T-cell (primary cell): ENCODE results near the gene GABRR3. TPM values are rescaled to one million over a fixed set of nuclear protein-coding genes. Genes with fewer than 3 reads are reported as not detected.

Source experiments
- ATAC-seq, 4 experiments: fragments of 200-7000 bp in 3 of 4; fragments of 150-1000 bp in 1 of 4; cut with Tn5 transposase; replicated peaks in 1 of 4; 1 replicate in 3 of 4; 2 replicates in 1 of 4; pipeline ENCODE4 v1.10.0; 2021; ENCODE audit warnings: moderate library complexity in 3 of 4, mild to moderate bottlenecking in 2 of 4, moderate number of reproducible peaks in 1 of 4
- CTCF ChIA-PET, 2 donors: fragments of 300-600 bp; sonication (Branson Sonifier 250); formaldehyde crosslinking; loops; one replicate each; lab custom pipeline; 2022; ENCODE audit warnings: antibody characterized with exemption in 2 of 2; lab: Charles Lee
- POLR2A ChIA-PET, 2 donors: fragments of 300-600 bp; sonication (Branson Sonifier 250); formaldehyde crosslinking; loops; one replicate each; lab custom pipeline; 2022; ENCODE audit warnings: antibody characterized with exemption in 2 of 2; lab: Charles Lee
- DNase-seq, 35 experiments: peaks; one replicate each; pipeline versions ENCODE4 v3.0.0 to v3.0.0-alpha.2; 2013 to 2023
- H3K27ac ChIP-seq: one replicate; pipeline ENCODE4 v1.5.1; 2013; ENCODE audit warnings: low read length
- H3K27me3 ChIP-seq, 2 experiments: replicated peaks in 1 of 2; 1 replicate in 1 of 2; 2 replicates in 1 of 2; pipeline versions ENCODE4 v1.6.1 to v1.7.0; 2013; ENCODE audit warnings: low read length in 1 of 2, mixed read lengths in 1 of 2; ENCODE audit not compliant: control insufficient read depth in 2 of 2, insufficient read depth in 2 of 2; ENCODE audit errors: extremely low read depth in 1 of 2
- H3K36me3 ChIP-seq, 2 donors: 1 replicate in 1 of 2; 2 replicates in 1 of 2; pipeline versions ENCODE4 v1.6.1 to v1.7.0; 2013; ENCODE audit warnings: low read length in 1 of 2; ENCODE audit not compliant: control insufficient read depth in 2 of 2, insufficient read depth in 1 of 2; ENCODE audit errors: extremely low read depth in 1 of 2
- H3K4me1 ChIP-seq, 2 experiments: 1 replicate in 1 of 2; 2 replicates in 1 of 2; pipeline versions ENCODE4 v1.6.1 to v1.7.0; 2013; ENCODE audit warnings: low read length in 2 of 2, mixed read lengths in 1 of 2; ENCODE audit not compliant: insufficient read depth in 2 of 2, control insufficient read depth in 1 of 2; ENCODE audit errors: extremely low read depth in 1 of 2
- H3K4me3 ChIP-seq, 2 donors: 1 replicate in 1 of 2; 2 replicates in 1 of 2; pipeline versions ENCODE4 v1.5.1 to v1.7.0; 2013; ENCODE audit warnings: mild to moderate bottlenecking in 2 of 2, low read length in 1 of 2, moderate library complexity in 1 of 2; ENCODE audit not compliant: control insufficient read depth in 1 of 2; ENCODE audit errors: extremely low read depth in 1 of 2
- H3K9me3 ChIP-seq: 2 replicates; pipeline ENCODE4 v1.7.0; 2013
- H3K27ac Mint-ChIP-seq, 2 donors: one replicate each; pipeline ENCODE4 v1.8.0; 2020 to 2021; ENCODE audit warnings: mild to moderate bottlenecking in 2 of 2, mixed read lengths in 2 of 2
- H3K27me3 Mint-ChIP-seq, 2 donors: one replicate each; pipeline ENCODE4 v1.8.0; 2021 to 2022; ENCODE audit warnings: mixed read lengths in 2 of 2
- H3K36me3 Mint-ChIP-seq: one replicate; pipeline ENCODE4 v1.8.0; 2021; ENCODE audit warnings: mixed read lengths
- H3K4me1 Mint-ChIP-seq, 3 donors: one replicate each; pipeline ENCODE4 v1.8.0; 2020 to 2022; ENCODE audit warnings: mixed read lengths in 3 of 3, mild to moderate bottlenecking in 1 of 3
- H3K4me3 Mint-ChIP-seq, 3 donors: one replicate each; pipeline ENCODE4 v1.8.0; 2020 to 2022; ENCODE audit warnings: mild to moderate bottlenecking in 3 of 3, mixed read lengths in 3 of 3, moderate library complexity in 3 of 3
- H3K9me3 Mint-ChIP-seq, 3 donors: one replicate each; pipeline ENCODE4 v1.8.0; 2020 to 2022; ENCODE audit warnings: mixed read lengths in 3 of 3
- WGBS: methylation state at CpG from one replicate; pipeline ENCODE4 v1.1.5; 2013; ENCODE audit warnings: missing lambda C conversion rate; ENCODE audit not compliant: insufficient coverage; 5-methylcytosine and 5-hydroxymethylcytosine counted together
- total RNA-seq, 35 experiments: library from RNA in 6 of 35; stranded (reverse) in 6 of 35; fragments of 120-200 nt in 1 of 35; gene quantifications; one replicate each; pipeline versions ENCODE4 v1.2.1 to v1.2.4 and lab custom pipeline; 2013 to 2026

GABRR3 gene
- total RNA-seq, 5 donors from 2014 or later (not counting 1 experiment from before 2014, with no cell fraction given), result not detected

DNA sequence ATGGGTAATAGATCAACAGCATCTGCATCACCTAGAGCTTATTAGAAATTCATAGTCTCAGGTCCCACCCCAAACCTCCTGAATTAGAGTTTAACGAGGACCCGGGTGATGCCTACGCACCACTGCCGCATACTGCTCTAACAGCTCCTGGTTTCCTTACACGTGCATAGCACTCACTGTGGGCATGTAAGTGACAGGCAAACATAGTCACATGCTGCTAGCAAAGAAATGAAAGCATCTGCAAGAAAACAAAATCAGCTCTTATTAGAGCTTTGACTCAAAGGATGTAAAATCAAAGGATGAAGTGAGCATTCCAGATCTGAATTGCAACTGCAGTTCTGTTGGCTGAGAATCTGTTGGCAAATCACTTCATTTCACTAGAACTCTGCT, 43.8 kb downstream of the GABRR3 start:
- H3K27me3 ChIP-seq, result no peaks in the 10 kb centered on the region
- POLR2A ChIA-PET, result interaction anchor here in 1 of 2 donors (0.6 kb wide), 2 partner anchors 164 to 728 kb away, joined by 3 read pairs; no protein-coding TSS in a partner anchor
- H3K9me3 ChIP-seq, result no peaks in the 10 kb centered on the region
- H3K36me3 ChIP-seq, result no peaks in the 10 kb centered on the region
- Mint-ChIP-seq H3K27ac (peak overlapping the region; percentile 91 to 93), H3K36me3 (no peaks in the 10 kb centered on the region), H3K27me3 (no peaks in the 10 kb centered on the region), H3K4me3 (peak overlapping the region; percentile 52 to 76 (median 70)), H3K4me1 (peaks cover 14 to 28% (median 27%) of the 10 kb centered on the region in 3 donors), H3K9me3 (peaks cover 0 to 4% (median 0%) of the 10 kb centered on the region in 3 donors)
- 32% methylated on average over 5 of the region's 5 CpGs for WGBS
- peak overlapping the region in 1 of 2 donors; percentile 0 for H3K4me3 ChIP-seq
- DNase-seq (peak in 25 of 35 experiments; percentile 7 to 51 (median 17)), ATAC-seq (peak; percentile 89 to 99 (median 90))
- CTCF ChIA-PET, result interaction anchor here (0.8 to 1.1 kb wide), 2 partner anchors 20 to 210 kb away, joined by 3 to 5 read pairs; no protein-coding TSS in a partner anchor
- peaks cover 6 to 12% of the 10 kb centered on the region in 2 experiments for H3K4me1 ChIP-seq
- peak overlapping the region; percentile 34 for H3K27ac ChIP-seq

- CTCF ChIA-PET, result interaction anchor here (0.7 to 1.1 kb wide), 3 partner anchors 19 to 209 kb away, joined by 3 to 5 read pairs (median 3); no protein-coding TSS in a partner anchor
- Histone ChIP-seq H3K4me3 (peak overlapping the region in 1 of 2 donors; percentile 0), H3K27me3 (no peaks in the 10 kb centered on the region), H3K4me1 (peaks cover 6 to 12% of the 10 kb centered on the region in 2 experiments), H3K27ac (peak overlapping the region; percentile 34), H3K36me3 (no peaks in the 10 kb centered on the region), H3K9me3 (no peaks in the 10 kb centered on the region)
- Mint-ChIP-seq H3K27ac (peak overlapping the region; percentile 91 to 93), H3K4me3 (peak overlapping the region; percentile 52 to 76 (median 70)), H3K9me3 (peaks cover 0 to 4% (median 0%) of the 10 kb centered on the region in 3 donors), H3K4me1 (peaks cover 14 to 28% (median 27%) of the 10 kb centered on the region in 3 donors), H3K36me3 (no peaks in the 10 kb centered on the region), H3K27me3 (no peaks in the 10 kb centered on the region)
- POLR2A ChIA-PET, result interaction anchor here in 1 of 2 donors (0.6 kb wide), 2 partner anchors 163 to 728 kb away, joined by 3 read pairs; no protein-coding TSS in a partner anchor
- WGBS, result no CpG with 5 or more reads among the region's 2 CpGs
- DNase-seq, result peak in 1 of 35 experiments; percentile 23
- ATAC-seq, result peak in 2 of 4 experiments; percentile 7 to 21
Measured at GRCh38 chr3:97990624-97991292, 44.4 kb downstream of the GABRR3 start.

- CTCF ChIA-PET, result no interaction called here
- ATAC-seq, result no peak
- 100% methylated on average over 3 of the region's 3 CpGs for WGBS
Measured at GRCh38 chr3:97988784-97989568, 46.1 kb downstream of the GABRR3 start.

GRCh38 chr3:97987306-97987705, 47.8 kb downstream of the GABRR3 start:
- Histone ChIP-seq H3K9me3 (no peaks in the 10 kb centered on the region), H3K27ac (no peak overlapping the region), H3K4me3 (no peak overlapping the region), H3K27me3 (no peaks in the 10 kb centered on the region), H3K4me1 (peaks cover 6 to 12% of the 10 kb centered on the region in 2 experiments), H3K36me3 (no peaks in the 10 kb centered on the region)
- no peak overlapping the region for H3K4me3 Mint-ChIP-seq
- peaks cover 14 to 24% (median 23%) of the 10 kb centered on the region in 3 donors for H3K4me1 Mint-ChIP-seq
- peaks cover 0 to 4% (median 0%) of the 10 kb centered on the region in 3 donors for H3K9me3 Mint-ChIP-seq
- DNase-seq (no peak), ATAC-seq (no peak)
- CTCF ChIA-PET, result no interaction called here
- no peak overlapping the region for H3K27ac Mint-ChIP-seq
- H3K36me3 Mint-ChIP-seq, result no peaks in the 10 kb centered on the region
- POLR2A ChIA-PET, result no interaction called here
- no peaks in the 10 kb centered on the region for H3K27me3 Mint-ChIP-seq
- WGBS, result no CpG with 5 or more reads among the region's 2 CpGs

More at GRCh38 chr3:97988784-97989568, 46.1 kb downstream of the GABRR3 start:
- no peak for DNase-seq
- Histone ChIP-seq H3K27ac (no peak overlapping the region), H3K36me3 (no peaks in the 10 kb centered on the region), H3K4me3 (no peak overlapping the region), H3K9me3 (no peaks in the 10 kb centered on the region), H3K27me3 (no peaks in the 10 kb centered on the region), H3K4me1 (peaks cover 6 to 12% of the 10 kb centered on the region in 2 experiments)
- Mint-ChIP-seq H3K4me1 (peaks cover 14 to 28% (median 27%) of the 10 kb centered on the region in 3 donors), H3K27me3 (no peaks in the 10 kb centered on the region), H3K36me3 (no peaks in the 10 kb centered on the region), H3K9me3 (peaks cover 0 to 4% (median 0%) of the 10 kb centered on the region in 3 donors), H3K27ac (no peak overlapping the region), H3K4me3 (no peak overlapping the region)
- POLR2A ChIA-PET, result no interaction called here

DNA sequence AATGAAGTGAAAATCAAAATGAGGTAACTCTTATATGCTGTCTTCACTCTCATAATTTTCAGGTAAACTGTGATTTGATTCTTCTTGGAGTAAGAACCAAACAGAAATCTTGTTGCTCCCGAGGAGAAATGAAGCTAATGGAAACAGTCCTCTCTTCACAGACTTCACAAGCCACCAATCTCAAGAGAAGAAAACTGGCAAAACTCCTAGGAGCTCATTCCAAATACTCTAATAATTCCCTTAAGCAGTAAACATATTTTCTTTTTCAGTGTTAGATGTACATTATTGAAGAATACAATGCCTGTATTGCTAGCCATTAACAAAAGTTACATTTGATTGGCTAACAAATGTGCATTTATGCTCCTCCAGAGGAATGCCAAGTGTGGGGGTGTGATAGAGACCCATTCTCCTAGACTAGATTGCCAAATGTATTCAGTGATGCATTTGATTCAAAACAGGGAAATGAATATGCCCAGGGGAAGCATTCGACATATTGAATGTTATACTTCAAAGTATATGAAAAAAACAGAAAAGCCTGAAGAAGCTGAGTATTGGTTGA, 51.1 kb downstream of the GABRR3 start:
- H3K27me3 Mint-ChIP-seq, result no peaks in the 10 kb centered on the region
- ATAC-seq, result no peak
- H3K4me1 ChIP-seq, result no peaks in the 10 kb centered on the region
- no peak overlapping the region for H3K27ac Mint-ChIP-seq
- CTCF ChIA-PET, result interaction anchor here (0.5 to 1.1 kb wide), 4 partner anchors 30 to 268 kb away, joined by 3 to 5 read pairs (median 4); no protein-coding TSS in a partner anchor
- WGBS, result no CpG with 5 or more reads among the region's 2 CpGs
- H3K36me3 ChIP-seq, result no peaks in the 10 kb centered on the region
- no peaks in the 10 kb centered on the region for H3K36me3 Mint-ChIP-seq
- peaks cover 0 to 7% of the 10 kb centered on the region in 2 experiments for H3K27me3 ChIP-seq
- H3K4me3 ChIP-seq, result no peak overlapping the region
- H3K9me3 Mint-ChIP-seq, result peaks cover 0 to 4% (median 0%) of the 10 kb centered on the region in 3 donors
- H3K27ac ChIP-seq, result no peak overlapping the region
- H3K9me3 ChIP-seq, result no peaks in the 10 kb centered on the region
- H3K4me1 Mint-ChIP-seq, result peaks cover 0 to 2% (median 2%) of the 10 kb centered on the region in 3 donors
- no peak for DNase-seq
- POLR2A ChIA-PET, result no interaction called here
- H3K4me3 Mint-ChIP-seq, result no peak overlapping the region
